Measurements from ENCODE around the gene CACUL1. TPM values are rescaled to one million over a fixed set of nuclear protein-coding genes. Genes with fewer than 3 reads are reported as not detected.
A peak's percentile ranks its signal among the peaks of the same experiment; 100 is the strongest.

The CACUL1 gene
- total and polyA plus RNA-seq, 2 donors (not counting 3 experiments of a cell fraction or from before 2014, with no cell fraction given), result 6.0 to 35.1 TPM

- peaks cover 0 to 3% of the 10 kb centered on the region in 2 experiments for H3K27me3 ChIP-seq (ENCODE audit: control insufficient read depth in 2 of 2, insufficient read depth in 2 of 2, low read length in 2 of 2)
- no peak overlapping the region for H3K4me2 ChIP-seq (ENCODE audit: insufficient read depth, low read length)
- dilution Hi-C loops (cut with MboI; ENCODE audit: extremely low pct_ligation_motif_present, low sequenced_read_pairs) (no loop called here), intact Hi-C loops (cut with micrococcal nuclease) (loop anchor here (1.0 kb wide), 1 partner anchor 233 kb away; no protein-coding TSS in a partner anchor)
- ChIA-PET CTCF (interaction anchor here (0.6 to 4.3 kb wide), 3 partner anchors 24 to 232 kb away, joined by 3 to 45 read pairs (median 5); no protein-coding TSS in a partner anchor), POLR2A (no interaction called here)
- no peak overlapping the region for H3K4me3 ChIP-seq (replicated peaks in 1 of 3; ENCODE audit: insufficient read depth in 1 of 3, low read depth in 1 of 3, low read length in 3 of 3)
- H3K9me3 ChIP-seq (replicated peaks; ENCODE audit: control insufficient read depth, insufficient read depth, low read length), result no peaks in the 10 kb centered on the region
- no peaks in the 10 kb centered on the region for H4K20me1 ChIP-seq (replicated peaks; ENCODE audit: control insufficient read depth, extremely low read depth, insufficient read depth, low read length)
- peak; percentile 27 for DNase-seq (ENCODE audit: low read depth, low spot score)
- H3K27ac ChIP-seq (ENCODE audit: insufficient read depth, low read depth, low read length), result no peak overlapping the region
- no peak overlapping the region for H2AFZ ChIP-seq (ENCODE audit: low read depth, low read length)
- no peak for TF ChIP-seq POLR2A (IDR thresholded peaks at IDR 0.05; ENCODE audit: low read depth, low read length)
- TF ChIP-seq CTCF (IDR thresholded peaks at IDR 0.05; ENCODE audit: extremely low read depth in 1 of 2, insufficient read depth in 1 of 2, low read depth in 1 of 2, low read length in 2 of 2), result peak in 1 of 2 donors; percentile 17
- no peak overlapping the region for H3K9ac ChIP-seq (replicated peaks; ENCODE audit: extremely low read depth, insufficient read depth, low read length)
- no peaks in the 10 kb centered on the region for H3K9me1 ChIP-seq (replicated peaks; ENCODE audit: control insufficient read depth, extremely low read depth, insufficient read depth, low read length)
- H3K4me1 ChIP-seq (ENCODE audit: control insufficient read depth, extremely low read depth, insufficient read depth, low read length), result no peaks in the 10 kb centered on the region
- BruUV-seq (replicated peaks), result no TSS peak
- peak; percentile 12 for FAIRE-seq
- H3K79me2 ChIP-seq (ENCODE audit: control insufficient read depth, insufficient read depth, low read length), result no peaks in the 10 kb centered on the region
- no peaks in the 10 kb centered on the region for H3K36me3 ChIP-seq (ENCODE audit: control insufficient read depth in 2 of 2, extremely low read depth in 1 of 2, insufficient read depth in 2 of 2, low read length in 2 of 2)
Measured at GRCh38 chr10:118800920-118801319, 46.1 kb upstream of the CACUL1 start.

GRCh38 chr10:118799777-118800176, 45.0 kb upstream of the CACUL1 start:
- dilution Hi-C loops (cut with MboI; ENCODE audit: extremely low pct_ligation_motif_present, low sequenced_read_pairs) (no loop called here), intact Hi-C loops (cut with micrococcal nuclease) (no loop called here)
- H3K4me2 ChIP-seq (ENCODE audit: insufficient read depth, low read length), result no peak overlapping the region
- no peak overlapping the region for H3K9ac ChIP-seq (replicated peaks; ENCODE audit: extremely low read depth, insufficient read depth, low read length)
- CTCF ChIA-PET, result interaction anchor here (0.6 to 4.3 kb wide), 3 partner anchors 79 to 1637 kb away, joined by 3 to 45 read pairs (median 5); no protein-coding TSS in a partner anchor
- H3K27me3 ChIP-seq (ENCODE audit: control insufficient read depth in 2 of 2, insufficient read depth in 2 of 2, low read length in 2 of 2), result peaks cover 0 to 3% of the 10 kb centered on the region in 2 experiments
- H3K4me3 ChIP-seq (replicated peaks in 1 of 3; ENCODE audit: insufficient read depth in 1 of 3, low read depth in 1 of 3, low read length in 3 of 3), result no peak overlapping the region
- no peaks in the 10 kb centered on the region for H3K9me3 ChIP-seq (replicated peaks; ENCODE audit: control insufficient read depth, insufficient read depth, low read length)
- no peaks in the 10 kb centered on the region for H3K79me2 ChIP-seq (ENCODE audit: control insufficient read depth, insufficient read depth, low read length)
- no peaks in the 10 kb centered on the region for H3K36me3 ChIP-seq (ENCODE audit: control insufficient read depth in 2 of 2, extremely low read depth in 1 of 2, insufficient read depth in 2 of 2, low read length in 2 of 2)
- H3K4me1 ChIP-seq (ENCODE audit: control insufficient read depth, extremely low read depth, insufficient read depth, low read length), result no peaks in the 10 kb centered on the region
- TF ChIP-seq FOS (IDR thresholded peaks at IDR 0.05; ENCODE audit: borderline replicate concordance, insufficient read depth, low read length) (peak; percentile 33), MYC (IDR thresholded peaks at IDR 0.05; ENCODE audit: low read depth, low read length) (no peak)
- no peaks in the 10 kb centered on the region for H4K20me1 ChIP-seq (replicated peaks; ENCODE audit: control insufficient read depth, extremely low read depth, insufficient read depth, low read length)
- no peak for FAIRE-seq
- DNase-seq (ENCODE audit: low read depth, low spot score), result no peak
- no peak overlapping the region for H2AFZ ChIP-seq (ENCODE audit: low read depth, low read length)
- H3K9me1 ChIP-seq (replicated peaks; ENCODE audit: control insufficient read depth, extremely low read depth, insufficient read depth, low read length), result no peaks in the 10 kb centered on the region
- POLR2A ChIA-PET, result no interaction called here
- no TSS peak for BruUV-seq (replicated peaks)
- no peak overlapping the region for H3K27ac ChIP-seq (ENCODE audit: insufficient read depth, low read depth, low read length)
